GM19240 (cell line): Measurements from ENCODE around the gene CHSY1.

ENCODE experiments used
- DNase-seq: peaks from one replicate; pipeline ENCODE4 v3.0.0; 2011; ENCODE audit warnings: low spot score; ENCODE audit not compliant: insufficient read length

CHSY1 gene

DNA sequence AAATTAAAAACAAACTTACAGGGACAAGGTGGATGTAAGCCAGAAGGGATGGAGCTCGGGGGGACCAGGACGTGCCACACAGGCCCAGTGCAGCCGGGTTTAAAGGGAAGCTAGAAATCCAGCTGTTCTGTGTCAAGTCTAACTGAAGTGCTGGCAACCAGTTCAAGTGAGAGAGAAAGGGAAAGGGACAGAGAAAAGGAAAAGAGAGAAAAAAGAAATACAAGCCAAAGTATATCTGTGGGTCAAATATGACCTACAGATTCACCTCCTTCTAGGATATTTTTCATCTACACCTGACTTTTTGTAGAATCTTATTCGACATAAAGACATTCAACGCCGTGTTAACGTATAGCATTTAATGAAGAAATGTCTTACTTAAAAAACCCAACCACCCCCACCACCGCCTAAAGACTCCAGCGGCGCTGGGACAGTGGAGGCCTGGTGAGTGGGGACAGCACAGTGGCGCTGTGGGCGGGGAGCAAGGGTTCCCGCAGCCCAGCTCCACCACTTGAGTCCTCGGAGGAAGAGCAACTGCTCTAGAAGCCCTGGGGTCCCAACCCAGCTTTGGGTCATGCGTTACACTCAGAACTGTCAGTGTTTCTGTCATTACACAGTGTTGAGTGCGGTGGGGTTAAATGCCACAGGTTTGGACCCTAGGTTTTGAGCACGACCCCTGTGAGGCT, 62.3 kb downstream of the CHSY1 start:
- no peak for DNase-seq

- no peak for DNase-seq
Measured at GRCh38 chr15:101188637-101189408, 63.0 kb downstream of the CHSY1 start.

GRCh38 chr15:101187820-101188636, 63.8 kb downstream of the CHSY1 start:
- DNase-seq: no peak

DNA sequence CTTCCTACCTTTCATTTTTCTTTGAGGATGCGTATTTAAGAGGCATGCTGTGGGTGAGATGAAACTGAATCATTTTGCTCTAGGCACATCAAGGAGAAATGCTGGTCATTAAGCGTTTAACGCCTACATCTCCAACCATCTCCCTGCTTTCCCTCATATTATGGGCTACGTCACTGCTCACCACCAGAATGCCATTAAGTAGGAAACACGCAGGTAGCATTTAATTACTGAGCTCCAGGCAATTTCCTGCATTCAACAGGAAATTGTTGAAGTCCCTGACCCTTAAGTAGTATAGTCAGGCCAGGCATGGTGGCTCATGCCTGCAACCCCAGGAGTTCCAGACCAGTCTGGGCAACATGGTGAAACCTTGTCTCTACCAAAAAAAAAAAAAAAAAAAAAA, 66.1 kb downstream of the CHSY1 start:
- no peak for DNase-seq

- DNase-seq: no peak
Measured at GRCh38 chr15:101185336-101185735, 66.5 kb downstream of the CHSY1 start.

DNA sequence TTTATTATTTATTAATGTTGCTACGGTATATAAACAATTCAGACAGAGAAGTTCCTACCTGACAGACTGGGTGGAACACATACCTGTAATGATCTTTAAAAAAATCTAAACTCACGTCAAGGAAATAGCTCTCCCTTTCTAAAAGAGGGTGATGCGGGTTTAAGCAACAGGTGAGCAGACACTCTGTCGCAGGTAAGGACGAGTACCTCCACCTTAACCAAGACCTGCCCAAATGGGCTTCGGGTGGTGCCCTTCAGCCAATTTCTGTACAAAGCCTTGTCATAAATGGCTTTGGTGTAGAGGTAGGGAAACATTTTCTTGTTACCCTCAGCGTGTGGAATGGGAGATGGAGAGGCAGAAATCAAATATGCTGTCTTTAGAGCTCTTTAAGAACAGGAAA, 67.0 kb downstream of the CHSY1 start:
- no peak for DNase-seq

- no peak for DNase-seq
Measured at GRCh38 chr15:101183931-101184305, 67.9 kb downstream of the CHSY1 start.

DNA sequence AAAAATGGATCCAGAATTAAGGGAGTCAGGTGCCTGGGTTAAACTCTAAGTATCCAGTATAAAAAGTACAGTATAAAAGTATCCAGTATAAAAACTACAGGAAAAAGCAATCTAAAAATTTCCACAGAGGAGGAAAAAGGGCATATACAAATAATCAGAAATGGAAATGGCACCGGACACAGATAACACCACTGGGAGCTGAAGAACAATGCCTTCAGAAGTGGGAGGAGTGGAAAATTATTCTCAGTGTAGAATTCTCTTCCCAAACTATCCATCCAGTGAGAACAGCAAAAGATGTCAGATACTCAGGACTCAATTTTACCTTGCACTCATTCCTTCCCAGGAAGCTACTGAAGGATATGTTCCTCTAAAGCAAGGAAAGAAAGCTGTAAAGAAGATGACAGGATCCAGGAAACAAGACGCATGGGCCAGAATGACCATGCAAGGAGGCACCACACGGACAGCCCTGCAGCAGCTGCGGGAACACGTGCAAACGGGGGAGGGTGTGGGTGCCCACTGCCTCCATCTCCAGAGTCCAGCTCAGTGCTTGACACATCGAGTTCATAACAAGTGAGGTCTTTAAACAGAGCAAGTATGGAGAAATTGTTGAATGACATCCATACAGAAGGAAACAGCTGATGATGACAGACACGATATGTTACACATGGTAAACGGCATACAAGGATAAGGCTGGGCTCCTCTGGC, 68.5 kb downstream of the CHSY1 start:
- no peak for DNase-seq

- no peak for DNase-seq
Measured at GRCh38 chr15:101182215-101182614, 69.6 kb downstream of the CHSY1 start.

GRCh38 chr15:101181349-101181748, 70.5 kb downstream of the CHSY1 start:
- DNase-seq: no peak

DNA sequence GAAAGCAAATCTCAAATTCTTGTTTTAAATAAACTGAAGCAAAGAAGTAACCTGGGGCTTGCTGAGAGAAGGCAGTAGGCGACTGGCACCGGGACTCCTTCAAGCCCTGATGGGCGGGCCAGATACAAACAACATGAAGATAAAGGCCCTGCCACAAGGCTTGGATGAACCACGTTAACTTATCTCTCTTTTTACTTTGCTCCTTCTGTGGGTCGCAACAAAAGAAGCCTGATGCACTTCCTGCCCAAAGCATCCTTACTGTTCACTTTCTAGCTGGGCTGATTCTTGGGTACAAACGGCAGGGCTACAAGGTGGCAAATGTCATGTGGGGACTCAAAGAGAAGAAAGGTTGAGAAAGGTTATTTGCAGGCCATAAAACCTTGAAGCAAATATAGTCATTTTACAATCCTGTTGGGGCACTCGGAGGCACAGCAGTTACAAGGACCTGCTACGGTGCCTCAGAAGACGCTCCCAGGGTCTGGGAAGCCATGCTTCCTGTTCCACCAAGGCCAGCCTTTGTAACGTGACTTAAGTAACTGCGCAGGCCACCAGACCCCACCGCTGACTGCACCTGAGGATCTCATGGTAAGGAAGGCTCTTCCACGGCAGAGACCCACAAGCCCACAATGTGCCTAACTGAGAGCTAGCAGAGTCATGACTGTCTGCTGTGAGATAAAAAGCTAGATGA, 71.1 kb downstream of the CHSY1 start:
- DNase-seq: no peak

DNA sequence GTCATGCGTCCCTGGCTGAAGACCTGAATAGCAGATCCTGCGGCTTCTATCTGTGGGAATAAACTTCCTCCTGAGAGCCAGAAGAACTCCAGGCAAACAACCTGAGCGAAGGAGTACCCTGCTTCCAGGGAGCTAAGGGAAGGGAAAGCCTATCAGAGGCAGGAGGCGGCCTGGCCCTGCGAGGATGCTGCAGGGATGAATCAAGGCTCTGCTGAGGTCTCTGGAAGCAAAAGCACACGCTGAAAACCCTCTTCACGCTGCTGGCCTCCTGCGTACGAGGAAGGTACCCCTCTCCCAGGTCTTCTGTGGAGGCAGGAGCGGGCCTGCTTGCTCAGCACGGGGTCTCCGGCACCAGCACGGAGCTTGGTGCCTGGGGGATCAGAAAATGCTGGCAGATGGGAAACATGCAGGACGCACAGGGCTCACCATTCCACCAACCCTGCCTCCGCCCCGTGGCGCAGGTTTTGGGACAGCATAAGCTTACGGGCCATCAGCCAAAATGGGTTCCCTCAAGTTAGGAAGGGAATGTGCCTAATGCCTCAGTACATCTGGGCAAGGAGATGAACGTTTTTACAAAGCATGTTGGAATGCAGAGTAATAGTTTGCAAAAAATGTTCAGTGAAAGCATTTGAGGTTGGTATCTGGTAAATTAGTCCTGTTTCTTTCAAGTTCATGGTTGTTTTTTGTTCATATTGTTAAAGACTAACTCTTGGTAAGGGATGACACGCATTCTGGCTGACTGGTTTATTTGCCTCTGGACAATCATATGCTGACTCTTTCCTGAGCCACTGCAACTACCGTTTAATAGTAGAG, 72.3 kb downstream of the CHSY1 start:
- DNase-seq: no peak

DNA sequence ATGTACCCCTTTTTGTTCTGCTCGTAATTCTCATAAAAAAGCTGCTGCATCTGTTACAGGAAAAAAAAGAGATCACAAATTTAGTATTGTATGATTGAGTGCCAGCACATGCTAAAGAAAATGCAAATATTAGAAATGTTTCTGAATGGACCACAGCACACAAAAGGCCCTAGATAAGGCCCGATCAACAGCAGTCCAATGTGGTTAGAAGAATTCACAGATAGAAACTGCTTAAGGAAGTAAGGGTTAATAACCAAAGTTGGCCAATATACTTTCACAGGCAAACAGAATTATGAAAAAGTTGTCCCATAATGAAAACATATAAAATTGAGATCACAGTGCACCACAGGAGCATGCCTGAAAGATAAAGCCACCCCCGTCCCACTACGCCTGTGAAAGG, 72.9 kb downstream of the CHSY1 start:
- DNase-seq: no peak

- no peak for DNase-seq
Measured at GRCh38 chr15:101178479-101178878, 73.4 kb downstream of the CHSY1 start.

- no peak for DNase-seq
Measured at GRCh38 chr15:101177866-101178265, 74.0 kb downstream of the CHSY1 start.

DNA sequence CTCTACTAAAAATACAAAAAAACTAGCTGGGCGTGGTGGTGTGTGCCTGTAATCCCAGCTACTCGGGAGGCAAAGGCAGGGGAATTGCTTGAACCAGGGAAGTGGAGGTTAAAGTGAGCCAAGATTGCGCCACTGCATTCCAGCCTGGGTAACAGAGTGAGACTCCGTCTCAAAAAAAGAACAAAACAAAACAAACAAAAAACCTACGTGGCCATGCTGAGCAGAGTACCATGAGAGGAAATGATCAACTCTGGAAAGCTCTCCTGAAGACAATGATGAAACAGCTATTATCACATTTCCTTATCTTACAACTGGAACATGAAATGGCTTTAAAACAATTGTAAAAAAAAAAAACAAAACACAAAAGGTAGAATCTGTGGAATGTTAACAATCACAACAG, 75.2 kb downstream of the CHSY1 start:
- no peak for DNase-seq

DNA sequence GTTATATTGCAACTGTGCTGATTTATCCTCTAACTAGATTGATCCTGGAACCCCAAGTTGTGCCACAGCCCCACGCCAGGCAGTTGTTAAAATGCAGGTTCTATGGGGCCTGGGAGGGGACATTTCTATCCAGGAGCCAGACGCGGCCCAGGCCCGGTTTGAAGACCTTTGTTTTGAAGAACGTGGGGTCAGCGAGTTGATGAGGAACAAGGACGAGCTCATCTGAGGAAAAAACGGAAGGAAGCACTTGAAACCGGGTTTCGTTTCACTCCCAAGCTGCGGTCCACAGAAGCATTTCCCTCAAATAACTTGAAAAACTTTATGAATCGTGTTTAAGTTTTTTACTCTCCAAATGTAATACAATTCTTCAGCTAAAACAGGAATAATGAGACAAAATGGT, 76.4 kb downstream of the CHSY1 start:
- no peak for DNase-seq

DNA sequence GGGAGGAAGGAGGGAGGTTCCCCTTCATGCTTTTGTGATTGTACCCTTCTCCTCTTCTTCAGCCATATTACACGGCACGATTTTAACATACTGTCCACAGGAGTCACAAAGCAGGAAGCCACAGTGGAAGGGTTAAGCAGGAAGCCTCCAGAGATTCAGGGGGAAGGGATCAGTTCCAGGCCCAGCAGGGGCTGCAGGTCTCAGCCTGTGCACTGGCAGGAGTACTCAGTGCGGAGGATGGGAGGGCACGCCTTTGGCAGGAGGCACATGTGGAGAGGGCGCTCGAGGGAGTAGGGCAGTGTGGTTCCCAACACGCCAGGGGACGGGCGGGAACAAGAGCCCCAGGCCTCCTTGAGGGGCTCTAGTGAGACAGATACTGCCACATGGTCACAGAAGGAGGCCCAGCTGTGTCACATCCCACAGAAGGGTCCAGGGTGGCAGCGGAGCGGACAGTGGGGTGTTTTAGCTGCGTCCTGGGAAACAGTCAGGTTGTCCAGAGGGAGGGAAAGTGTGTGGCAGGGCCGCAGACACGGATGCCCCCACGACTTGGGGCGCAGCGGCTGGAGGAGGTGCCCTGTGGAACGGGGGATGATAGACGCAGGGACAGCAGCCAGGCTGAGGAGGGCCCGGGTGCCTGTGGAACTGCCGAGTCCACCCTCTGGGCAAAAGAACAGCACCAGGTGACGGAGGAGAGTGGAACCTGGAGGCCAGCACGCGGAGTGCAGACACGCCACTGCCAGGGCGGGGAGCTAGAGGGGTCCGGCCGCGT, 77.5 kb downstream of the CHSY1 start:
- DNase-seq: no peak
